Fibroblast of skin of left biceps (primary cell): Measurements from ENCODE around the gene COL27A1.
"Not testable (repeated sequence)": the region's sequence is repeated elsewhere in the genome, so short reads cannot be mapped to it uniquely, and the experiment has no call there.

Source experiments
- DNase-seq, 2 experiments: peaks; one replicate each; pipeline ENCODE4 v3.0.0-alpha.2; 2013; ENCODE audit warnings: low read depth in 2 of 2

COL27A1 gene

GRCh38 chr9:114123031-114123977 lies 32.0 kb upstream of the COL27A1 start:
- no peak for DNase-seq

- DNase-seq = no peak
These were observed 31.2 kb upstream of the COL27A1 start for GRCh38 chr9:114124138-114124537.

GRCh38 chr9:114124666-114125475 lies 30.5 kb upstream of the COL27A1 start:
- DNase-seq = no peak

- DNase-seq = no peak
These were observed 29.8 kb upstream of the COL27A1 start for GRCh38 chr9:114125476-114126013.

- no peak for DNase-seq
These were observed 28.9 kb upstream of the COL27A1 start for GRCh38 chr9:114126247-114127060.

- not testable (repeated sequence) for DNase-seq
These were observed 26.6 kb upstream of the COL27A1 start for GRCh38 chr9:114128759-114129158.

- DNase-seq = no peak
These were observed 25.2 kb upstream of the COL27A1 start for GRCh38 chr9:114130141-114130540.

GRCh38 chr9:114130624-114131277 lies 24.6 kb upstream of the COL27A1 start:
- no peak for DNase-seq

- DNase-seq = no peak
These were observed 23.4 kb upstream of the COL27A1 start for GRCh38 chr9:114131808-114132549.

- DNase-seq = no peak
These were observed 22.8 kb upstream of the COL27A1 start for GRCh38 chr9:114132550-114132918.

- no peak for DNase-seq
These were observed 20.4 kb upstream of the COL27A1 start for GRCh38 chr9:114134827-114135396.

GRCh38 chr9:114137831-114138230 lies 17.5 kb upstream of the COL27A1 start:
- no peak for DNase-seq

- DNase-seq = no peak
These were observed 16.8 kb upstream of the COL27A1 start for GRCh38 chr9:114138552-114138971.

GRCh38 chr9:114139071-114139470 lies 16.3 kb upstream of the COL27A1 start:
- no peak for DNase-seq

- DNase-seq = no peak
These were observed 14.9 kb upstream of the COL27A1 start for GRCh38 chr9:114140401-114140800.

GRCh38 chr9:114140850-114141249 lies 14.5 kb upstream of the COL27A1 start:
- no peak for DNase-seq

- no peak for DNase-seq
These were observed 13.6 kb upstream of the COL27A1 start for GRCh38 chr9:114141553-114142402.

- no peak for DNase-seq
These were observed 12.1 kb upstream of the COL27A1 start for GRCh38 chr9:114143234-114143633.

- no peak for DNase-seq
These were observed 8.6 kb upstream of the COL27A1 start for GRCh38 chr9:114146735-114147134.
